Measurements from ENCODE around the gene NOL3. TPM values are rescaled to one million over a fixed set of nuclear protein-coding genes. Genes with fewer than 3 reads are reported as not detected.

NOL3 gene
- total RNA-seq = 21.7 and 38.1 TPM in 2 replicates

GRCh38 chr16:67170168-67170948 is at the start of gene NOL3:
Gene NOL3, plus strand, starts transcription at chr16:67170538.

GRCh38 chr16:67150833-67151396 is 19.4 kb upstream of the NOL3 start, which contains the start of gene B3GNT9:
Gene B3GNT9, minus strand, starts transcription at chr16:67150998. Its CDS starts 513 bp downstream, at chr16:67150485.

GRCh38 chr16:67164599-67165061 is 5.7 kb upstream of the NOL3 start, which contains the start of gene HSF4:
Gene HSF4, plus strand, starts transcription at chr16:67164745. Its CDS starts 67 bp downstream, at chr16:67164812.

GRCh38 chr16:67183627-67184452 is 13.5 kb downstream of the NOL3 start, which contains the start of gene MATCAP1:
Gene MATCAP1, minus strand, starts transcription at chr16:67183963. Its CDS starts 3,353 bp downstream, at chr16:67180610.

GRCh38 chr16:67190041-67190440 is 19.7 kb downstream of the NOL3 start, which contains the start of gene EXOC3L1:
Gene EXOC3L1, minus strand, starts transcription at chr16:67190136. Its CDS starts 460 bp downstream, at chr16:67189676.

GRCh38 chr16:67191995-67192681 is 21.8 kb downstream of the NOL3 start, which contains the start of gene E2F4:
Gene E2F4, plus strand, starts transcription at chr16:67192155. Its CDS starts 73 bp downstream, at chr16:67192228.

GRCh38 chr16:67199011-67199807 is 28.9 kb downstream of the NOL3 start, which contains the start of gene ELMO3:
Gene ELMO3, plus strand, starts transcription at chr16:67199131. Its CDS starts 196 bp downstream, at chr16:67199327.

Small RNA genes within 50 kb of the gene (small RNA-seq; reads per million reads assigned to genes)
- 1.3 reads per million, percentile 65 among the genes with 10 or more reads in this experiment for gene MIR328

Other genes starting within 250 kb of the NOL3 start
- 0.39 and 22.0 TPM in 2 replicates for gene RRAD, start 245.0 kb upstream of the NOL3 start, total RNA-seq
- gene CIAO2B, start 236.1 kb upstream of the NOL3 start, total RNA-seq = 63.2 and 110 TPM in 2 replicates
- gene CES2, start 235.0 kb upstream of the NOL3 start, total RNA-seq = 46.3 and 47.9 TPM in 2 replicates
- gene CES3, start 209.3 kb upstream of the NOL3 start, total RNA-seq = 0.11 and 0.39 TPM in 2 replicates
- 3.3 and 10.2 TPM in 2 replicates for gene CES4A, start 181.9 kb upstream of the NOL3 start, total RNA-seq
- 46.0 and 56.1 TPM in 2 replicates for gene CBFB, start 141.4 kb upstream of the NOL3 start, total RNA-seq
- 12.5 and 15.7 TPM in 2 replicates for gene PHAF1, start 60.6 kb upstream of the NOL3 start, total RNA-seq
- 65.5 and 72.2 TPM in 2 replicates for gene B3GNT9, start 19.5 kb upstream of the NOL3 start, total RNA-seq
- 20.0 and 26.8 TPM in 2 replicates for gene TRADD, start 10.6 kb upstream of the NOL3 start, total RNA-seq
- 23.7 and 40.8 TPM in 2 replicates for gene FBXL8, start 10.6 kb upstream of the NOL3 start, total RNA-seq
- gene HSF4, start 5.8 kb upstream of the NOL3 start, total RNA-seq = 4.8 and 21.2 TPM in 2 replicates
- 11.1 and 21.2 TPM in 2 replicates for gene MATCAP1, start 13.4 kb downstream of the NOL3 start, total RNA-seq
- not detected in 2 replicates for gene EXOC3L1, start 19.6 kb downstream of the NOL3 start, total RNA-seq
- gene E2F4, start 21.6 kb downstream of the NOL3 start, total RNA-seq = 42.4 and 76.9 TPM in 2 replicates
- gene ELMO3, start 28.6 kb downstream of the NOL3 start, total RNA-seq = 42.8 and 57.2 TPM in 2 replicates
- 28.7 and 36.4 TPM in 2 replicates for gene TMEM208, start 56.6 kb downstream of the NOL3 start, total RNA-seq
- 18.1 and 24.6 TPM in 2 replicates for gene FHOD1, start 76.9 kb downstream of the NOL3 start, total RNA-seq
- gene SLC9A5, start 78.4 kb downstream of the NOL3 start, total RNA-seq = 0.33 and 1.6 TPM in 2 replicates
- gene PLEKHG4, start 109.0 kb downstream of the NOL3 start, total RNA-seq = 22.2 and 35.7 TPM in 2 replicates
- not detected in 2 replicates for gene KCTD19, start 156.2 kb downstream of the NOL3 start, total RNA-seq
- not detected in 2 replicates for gene LRRC36, start 156.3 kb downstream of the NOL3 start, total RNA-seq
- under 0.01 and 0.87 TPM in 2 replicates for gene TPPP3, start 223.0 kb downstream of the NOL3 start, total RNA-seq
- gene ZDHHC1, start 245.9 kb downstream of the NOL3 start, total RNA-seq = 5.3 and 9.4 TPM in 2 replicates

Measured in placental epithelial cell (primary cell).